ENCODE results near the gene PLAAT2.
A peak's percentile ranks its signal among the peaks of the same experiment; 100 is the strongest.

PLAAT2 gene

DNA sequence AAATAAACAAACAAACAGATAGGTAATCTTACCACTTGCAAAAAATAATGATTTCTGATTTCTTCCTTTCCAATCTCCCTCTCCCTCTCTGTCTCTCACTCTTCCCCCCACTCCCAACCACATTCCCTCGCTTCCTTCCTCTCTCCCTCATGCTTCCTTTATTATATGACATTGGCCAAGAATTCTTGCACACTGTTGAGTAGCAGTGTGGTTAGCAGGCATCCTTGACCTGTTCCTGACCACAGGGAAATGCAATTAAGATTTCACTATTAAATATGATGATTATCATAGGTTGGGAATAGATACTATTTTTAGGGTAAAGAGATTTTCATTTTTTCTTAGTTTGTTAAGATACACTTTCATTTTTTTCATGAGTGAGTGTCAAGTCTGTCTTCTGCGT is 41.3 kb downstream of the PLAAT2 start:
- Histone ChIP-seq H3K4me3 (ENCODE audit: control insufficient read depth in 1 of 7, extremely low read depth in 1 of 7, insufficient read depth in 4 of 7, low read depth in 2 of 7, low read length in 6 of 7) (no peak overlapping the region), H3K36me3 (ENCODE audit: control insufficient read depth in 4 of 4, insufficient read depth in 4 of 4, low read length in 3 of 4) (no peaks in the 10 kb centered on the region), H3K27me3 (replicated peaks in 2 of 5; ENCODE audit: control insufficient read depth in 4 of 5, insufficient read depth in 5 of 5, low read length in 4 of 5) (no peaks in the 10 kb centered on the region), H3K9me3 (ENCODE audit: control extremely low read depth in 1 of 5, control insufficient read depth in 4 of 5, insufficient read depth in 2 of 5, low read depth in 1 of 5, low read length in 4 of 5) (peaks cover 0 to 8% (median 0%) of the 10 kb centered on the region in 5 experiments), H3K27ac (ENCODE audit: insufficient read depth in 1 of 2, low read depth in 1 of 2, low read length in 2 of 2, poor library complexity in 1 of 2, severe bottlenecking in 2 of 2) (no peak overlapping the region), H3K4me1 (ENCODE audit: control extremely low read depth in 1 of 4, control insufficient read depth in 4 of 4, insufficient read depth in 4 of 4, low read length in 3 of 4) (peaks cover 0 to 8% (median 4%) of the 10 kb centered on the region in 4 experiments)
- CTCF ChIA-PET: interaction anchor here (1.0 to 1.3 kb wide), 3 partner anchors 11 to 42 kb away, joined by 3 read pairs; no protein-coding TSS in a partner anchor
- POLR2A ChIA-PET: no interaction called here
- DNase-seq: no peak
- WGBS (ENCODE audit: insufficient coverage): 57% methylated on average over 1 of the region's 2 CpGs

- DNase-seq: no peak
- Histone ChIP-seq H3K27ac (ENCODE audit: insufficient read depth in 1 of 2, low read depth in 1 of 2, low read length in 2 of 2, poor library complexity in 1 of 2, severe bottlenecking in 2 of 2) (no peak overlapping the region), H3K27me3 (replicated peaks in 2 of 5; ENCODE audit: control insufficient read depth in 4 of 5, insufficient read depth in 5 of 5, low read length in 4 of 5) (no peaks in the 10 kb centered on the region), H3K4me3 (ENCODE audit: control insufficient read depth in 1 of 7, extremely low read depth in 1 of 7, insufficient read depth in 4 of 7, low read depth in 2 of 7, low read length in 6 of 7) (no peak overlapping the region), H3K9me3 (ENCODE audit: control extremely low read depth in 1 of 5, control insufficient read depth in 4 of 5, insufficient read depth in 2 of 5, low read depth in 1 of 5, low read length in 4 of 5) (peaks cover 0 to 8% (median 0%) of the 10 kb centered on the region in 5 experiments), H3K36me3 (ENCODE audit: control insufficient read depth in 4 of 4, insufficient read depth in 4 of 4, low read length in 3 of 4) (no peaks in the 10 kb centered on the region), H3K4me1 (ENCODE audit: control extremely low read depth in 1 of 4, control insufficient read depth in 4 of 4, insufficient read depth in 4 of 4, low read length in 3 of 4) (peaks cover 0 to 8% (median 4%) of the 10 kb centered on the region in 4 experiments)
- ChIA-PET CTCF (interaction anchor here (1.0 to 1.4 kb wide), 4 partner anchors 10 to 14 kb away, joined by 3 read pairs; no protein-coding TSS in a partner anchor), POLR2A (no interaction called here)
- WGBS (ENCODE audit: insufficient coverage): 100% methylated on average over 4 of the region's 5 CpGs
Observed at GRCh38 chr11:63520606-63521170, 42.5 kb downstream of the PLAAT2 start.

GRCh38 chr11:63518548-63518947 is 44.6 kb downstream of the PLAAT2 start:
- CTCF ChIA-PET: interaction anchor here (0.7 to 1.4 kb wide), 3 partner anchors 39 to 117 kb away, joined by 3 to 6 read pairs (median 4); no protein-coding TSS in a partner anchor
- H3K4me1 ChIP-seq (ENCODE audit: control extremely low read depth in 1 of 4, control insufficient read depth in 4 of 4, insufficient read depth in 4 of 4, low read length in 3 of 4): peaks cover 0 to 8% (median 4%) of the 10 kb centered on the region in 4 experiments
- H3K4me3 ChIP-seq (ENCODE audit: control insufficient read depth in 1 of 7, extremely low read depth in 1 of 7, insufficient read depth in 4 of 7, low read depth in 2 of 7, low read length in 6 of 7): no peak overlapping the region
- WGBS (ENCODE audit: insufficient coverage): no CpG with 5 or more reads among the region's 1 CpG
- H3K27ac ChIP-seq (ENCODE audit: insufficient read depth in 1 of 2, low read depth in 1 of 2, low read length in 2 of 2, poor library complexity in 1 of 2, severe bottlenecking in 2 of 2): no peak overlapping the region
- H3K27me3 ChIP-seq (replicated peaks in 2 of 5; ENCODE audit: control insufficient read depth in 4 of 5, insufficient read depth in 5 of 5, low read length in 4 of 5): no peaks in the 10 kb centered on the region
- POLR2A ChIA-PET: no interaction called here
- H3K36me3 ChIP-seq (ENCODE audit: control insufficient read depth in 4 of 4, insufficient read depth in 4 of 4, low read length in 3 of 4): no peaks in the 10 kb centered on the region
- DNase-seq: peak in 2 of 3 donors; percentile 65 to 79
- peaks cover 0 to 8% (median 0%) of the 10 kb centered on the region in 5 experiments for H3K9me3 ChIP-seq (ENCODE audit: control extremely low read depth in 1 of 5, control insufficient read depth in 4 of 5, insufficient read depth in 2 of 5, low read depth in 1 of 5, low read length in 4 of 5)

GRCh38 chr11:63517156-63517555 is 46.0 kb downstream of the PLAAT2 start:
- Histone ChIP-seq H3K4me1 (ENCODE audit: control extremely low read depth in 1 of 4, control insufficient read depth in 4 of 4, insufficient read depth in 4 of 4, low read length in 3 of 4) (peaks cover 0 to 8% (median 4%) of the 10 kb centered on the region in 4 experiments), H3K36me3 (ENCODE audit: control insufficient read depth in 4 of 4, insufficient read depth in 4 of 4, low read length in 3 of 4) (no peaks in the 10 kb centered on the region), H3K27ac (ENCODE audit: insufficient read depth in 1 of 2, low read depth in 1 of 2, low read length in 2 of 2, poor library complexity in 1 of 2, severe bottlenecking in 2 of 2) (no peak overlapping the region), H3K9me3 (ENCODE audit: control extremely low read depth in 1 of 5, control insufficient read depth in 4 of 5, insufficient read depth in 2 of 5, low read depth in 1 of 5, low read length in 4 of 5) (peaks cover 0 to 8% (median 0%) of the 10 kb centered on the region in 5 experiments), H3K4me3 (ENCODE audit: control insufficient read depth in 1 of 7, extremely low read depth in 1 of 7, insufficient read depth in 4 of 7, low read depth in 2 of 7, low read length in 6 of 7) (no peak overlapping the region), H3K27me3 (replicated peaks in 2 of 5; ENCODE audit: control insufficient read depth in 4 of 5, insufficient read depth in 5 of 5, low read length in 4 of 5) (no peaks in the 10 kb centered on the region)
- WGBS (ENCODE audit: insufficient coverage): 86% methylated on average over 1 of the region's 5 CpGs
- CTCF ChIA-PET: interaction anchor here (1.4 kb wide), 1 partner anchor 38 kb away, joined by 6 read pairs; no protein-coding TSS in a partner anchor
- POLR2A ChIA-PET: interaction anchor here (0.6 kb wide), 1 partner anchor 38 kb away, joined by 3 read pairs; no protein-coding TSS in a partner anchor
- DNase-seq: peak; percentile 44 to 70 (median 54)

- WGBS (ENCODE audit: insufficient coverage): 96% methylated on average over 4 of the region's 6 CpGs
Observed at GRCh38 chr11:63516109-63516508, 47.1 kb downstream of the PLAAT2 start.

DNA sequence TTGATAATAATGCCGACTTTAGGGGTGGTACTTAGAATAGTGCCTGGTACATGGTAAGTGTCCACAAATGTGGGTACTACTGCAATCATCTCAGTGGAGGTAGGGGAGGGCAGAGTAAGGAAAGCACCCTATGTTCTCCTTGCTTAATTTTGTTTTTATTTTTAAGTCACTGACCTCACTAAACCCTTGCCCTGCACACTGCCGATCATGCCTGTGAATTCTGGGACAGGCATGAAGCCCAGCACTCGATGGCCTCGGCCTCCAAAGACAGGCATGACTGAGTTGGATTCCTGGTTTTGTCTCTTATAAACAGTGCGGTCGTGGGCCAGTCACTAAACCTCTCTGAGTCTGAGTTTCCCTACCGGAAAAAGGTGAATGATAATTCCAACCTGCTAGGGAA is 50.4 kb downstream of the PLAAT2 start:
- POLR2A ChIA-PET: no interaction called here
- H3K4me1 ChIP-seq (ENCODE audit: control extremely low read depth in 1 of 4, control insufficient read depth in 4 of 4, insufficient read depth in 4 of 4, low read length in 3 of 4): peaks cover 2 to 27% (median 20%) of the 10 kb centered on the region in 4 experiments
- no peaks in the 10 kb centered on the region for H3K36me3 ChIP-seq (ENCODE audit: control insufficient read depth in 4 of 4, insufficient read depth in 4 of 4, low read length in 3 of 4)

More at GRCh38 chr11:63516109-63516508, 47.1 kb downstream of the PLAAT2 start:
- DNase-seq: no peak
- H3K9me3 ChIP-seq (ENCODE audit: control extremely low read depth in 1 of 5, control insufficient read depth in 4 of 5, insufficient read depth in 2 of 5, low read depth in 1 of 5, low read length in 4 of 5): peaks cover 0 to 8% (median 0%) of the 10 kb centered on the region in 5 experiments
- no peak overlapping the region for H3K27ac ChIP-seq (ENCODE audit: insufficient read depth in 1 of 2, low read depth in 1 of 2, low read length in 2 of 2, poor library complexity in 1 of 2, severe bottlenecking in 2 of 2)
- ChIA-PET POLR2A (interaction anchor here (0.7 kb wide), 1 partner anchor 67 kb away, joined by 4 read pairs; no protein-coding TSS in a partner anchor), CTCF (interaction anchor here (1.0 to 1.9 kb wide), 3 partner anchors 11 to 57 kb away, joined by 3 to 4 read pairs (median 3); no protein-coding TSS in a partner anchor)
- no peaks in the 10 kb centered on the region for H3K36me3 ChIP-seq (ENCODE audit: control insufficient read depth in 4 of 4, insufficient read depth in 4 of 4, low read length in 3 of 4)
- H3K27me3 ChIP-seq (replicated peaks in 2 of 5; ENCODE audit: control insufficient read depth in 4 of 5, insufficient read depth in 5 of 5, low read length in 4 of 5): no peaks in the 10 kb centered on the region
- H3K4me3 ChIP-seq (ENCODE audit: control insufficient read depth in 1 of 7, extremely low read depth in 1 of 7, insufficient read depth in 4 of 7, low read depth in 2 of 7, low read length in 6 of 7): no peak overlapping the region
- H3K4me1 ChIP-seq (ENCODE audit: control extremely low read depth in 1 of 4, control insufficient read depth in 4 of 4, insufficient read depth in 4 of 4, low read length in 3 of 4): peaks cover 0 to 12% (median 8%) of the 10 kb centered on the region in 4 experiments

More for the DNA sequence above, 50.4 kb downstream of the PLAAT2 start:
- no peak overlapping the region for H3K27ac ChIP-seq (ENCODE audit: insufficient read depth in 1 of 2, low read depth in 1 of 2, low read length in 2 of 2, poor library complexity in 1 of 2, severe bottlenecking in 2 of 2)
- no peak overlapping the region for H3K4me3 ChIP-seq (ENCODE audit: control insufficient read depth in 1 of 7, extremely low read depth in 1 of 7, insufficient read depth in 4 of 7, low read depth in 2 of 7, low read length in 6 of 7)
- H3K27me3 ChIP-seq (replicated peaks in 2 of 5; ENCODE audit: control insufficient read depth in 4 of 5, insufficient read depth in 5 of 5, low read length in 4 of 5): no peaks in the 10 kb centered on the region
- H3K9me3 ChIP-seq (ENCODE audit: control extremely low read depth in 1 of 5, control insufficient read depth in 4 of 5, insufficient read depth in 2 of 5, low read depth in 1 of 5, low read length in 4 of 5): no peaks in the 10 kb centered on the region
- 99% methylated on average over 6 of the region's 7 CpGs for WGBS (ENCODE audit: insufficient coverage)
- CTCF ChIA-PET: interaction anchor here (12.9 kb wide), 1 partner anchor 32 kb away, joined by 140 read pairs; no protein-coding TSS in a partner anchor
- DNase-seq: no peak
